Astrocyte (in vitro differentiated cells and primary cell): ENCODE measurements around the gene CTXND1. TPM values are rescaled to one million over a fixed set of nuclear protein-coding genes. Genes with fewer than 3 reads are reported as not detected.

Source experiments
- DNase-seq: peaks from one replicate; pipeline ENCODE4 v3.0.0-alpha.2; 2010; ENCODE audit warnings: low read depth
- FAIRE-seq: peaks from 2 replicates; lab custom pipeline; 2011; peaks lifted over from hg19 to GRCh38; lab: Jason Lieb, UNC
- H2AFZ ChIP-seq: 2 replicates; pipeline ENCODE4 v1.6.0; 2012; ENCODE audit warnings: low read depth, low read length, inconsistent platforms
- H3K27ac ChIP-seq: 2 replicates; pipeline ENCODE4 v1.5.1; 2011; ENCODE audit warnings: low read depth, low read length, inconsistent platforms
- H3K27me3 ChIP-seq: 2 replicates; pipeline ENCODE4 v1.6.0; 2011; ENCODE audit warnings: low read length, inconsistent platforms; ENCODE audit not compliant: insufficient read depth
- H3K36me3 ChIP-seq: 2 replicates; pipeline ENCODE4 v1.5.1; 2011; ENCODE audit warnings: low read length, inconsistent platforms; ENCODE audit not compliant: insufficient read depth
- H3K4me1 ChIP-seq: 2 replicates; pipeline ENCODE4 v1.5.1; 2011; ENCODE audit warnings: low read length, inconsistent platforms; ENCODE audit not compliant: insufficient read depth
- H3K4me2 ChIP-seq: 2 replicates; pipeline ENCODE4 v1.6.0; 2012; ENCODE audit warnings: low read length, inconsistent platforms
- H3K4me3 ChIP-seq: 2 replicates; pipeline ENCODE4 v1.5.1; 2011; ENCODE audit warnings: low read depth, mild to moderate bottlenecking, low read length, inconsistent platforms; ENCODE audit not compliant: insufficient read depth
- H3K79me2 ChIP-seq: 2 replicates; pipeline ENCODE4 v1.6.0; 2012; ENCODE audit warnings: mild to moderate bottlenecking, low read length, inconsistent platforms; ENCODE audit not compliant: insufficient read depth
- H3K9ac ChIP-seq: 2 replicates; pipeline ENCODE4 v1.6.0; 2012; ENCODE audit warnings: mild to moderate bottlenecking, low read length, inconsistent platforms
- H3K9me3 ChIP-seq: 2 replicates; pipeline ENCODE4 v1.5.1; 2012; ENCODE audit warnings: low read depth, mild to moderate bottlenecking, low read length, inconsistent platforms; ENCODE audit not compliant: insufficient read depth
- H4K20me1 ChIP-seq: 2 replicates; pipeline ENCODE4 v1.6.0; 2012; ENCODE audit warnings: low read length, inconsistent platforms; ENCODE audit not compliant: insufficient read depth
- H3K27ac Mint-ChIP-seq: one replicate; pipeline ENCODE4 v1.8.0; 2021; ENCODE audit warnings: mild to moderate bottlenecking, mixed read lengths; ENCODE audit not compliant: unreplicated experiment
- H3K27me3 Mint-ChIP-seq: one replicate; pipeline ENCODE4 v1.8.0; 2021; ENCODE audit warnings: low read depth, mixed read lengths; ENCODE audit not compliant: unreplicated experiment
- H3K36me3 Mint-ChIP-seq: one replicate; pipeline ENCODE4 v1.8.0; 2021; ENCODE audit warnings: low read depth, mixed read lengths; ENCODE audit not compliant: unreplicated experiment
- H3K4me1 Mint-ChIP-seq: one replicate; pipeline ENCODE4 v1.8.0; 2021; ENCODE audit warnings: low read depth, mixed read lengths; ENCODE audit not compliant: unreplicated experiment
- H3K4me3 Mint-ChIP-seq: one replicate; pipeline ENCODE4 v1.8.0; 2021; ENCODE audit warnings: mild to moderate bottlenecking, moderate library complexity, mixed read lengths; ENCODE audit not compliant: unreplicated experiment
- H3K9me3 Mint-ChIP-seq: one replicate; pipeline ENCODE4 v1.8.0; 2021; ENCODE audit warnings: mild to moderate bottlenecking, mixed read lengths; ENCODE audit not compliant: unreplicated experiment
- CTCF ChIP-seq: IDR thresholded peaks from 2 replicates; pipeline ENCODE4 v1.5.1; 2011; ENCODE audit warnings: low read depth, mild to moderate bottlenecking, inconsistent platforms, low read length, moderate library complexity; ENCODE audit not compliant: insufficient read depth
- EZH2 ChIP-seq: IDR thresholded peaks from 2 replicates; pipeline ENCODE4 v1.6.1; 2012; ENCODE audit warnings: mild to moderate bottlenecking, low read length, inconsistent platforms; ENCODE audit not compliant: insufficient read depth
- total RNA-seq: library from RNA; stranded (reverse); gene quantifications from 2 replicates; pipeline ENCODE4 v1.2.1, GENCODE V29; 2021

The CTXND1 gene
- total RNA-seq, 1 donor from 2014 or later: not detected

DNA sequence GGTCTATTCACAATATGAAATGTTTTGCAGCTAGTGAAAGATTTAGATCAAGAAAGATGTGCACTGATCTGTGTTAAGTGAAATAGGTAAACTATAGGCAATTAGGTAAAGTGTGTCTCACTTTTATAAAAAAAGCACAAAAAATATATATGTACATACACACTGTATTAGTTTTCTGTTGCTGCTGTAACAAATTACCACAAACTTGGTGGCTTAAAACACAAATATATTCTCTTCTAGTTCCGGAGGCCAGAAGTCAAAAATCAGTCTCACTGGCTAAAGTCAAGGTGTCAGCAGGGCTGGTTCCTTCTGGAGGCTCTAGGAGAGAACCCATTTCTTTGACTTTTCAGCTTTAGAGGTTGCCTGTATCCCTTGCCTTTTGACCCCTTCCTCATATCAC is 88.1 kb downstream of the CTXND1 start:
- H3K4me1 ChIP-seq: peaks cover 11% of the 10 kb centered on the region
- no peak for DNase-seq
- H4K20me1 ChIP-seq: no peaks in the 10 kb centered on the region
- no peaks in the 10 kb centered on the region for H3K9me3 ChIP-seq
- no peaks in the 10 kb centered on the region for H3K79me2 ChIP-seq
- Mint-ChIP-seq H3K4me3 (no peak overlapping the region), H3K4me1 (peaks cover 17% of the 10 kb centered on the region), H3K36me3 (peaks cover 28% of the 10 kb centered on the region), H3K27me3 (no peaks in the 10 kb centered on the region), H3K27ac (no peak overlapping the region), H3K9me3 (no peaks in the 10 kb centered on the region)
- no peak for FAIRE-seq
- H3K27ac ChIP-seq: no peak overlapping the region
- no peak overlapping the region for H2AFZ ChIP-seq
- TF ChIP-seq CTCF: no peak
- no peak for TF ChIP-seq EZH2
- no peak overlapping the region for H3K4me3 ChIP-seq
- H3K27me3 ChIP-seq: no peaks in the 10 kb centered on the region
- H3K9ac ChIP-seq: no peak overlapping the region
- H3K4me2 ChIP-seq: no peak overlapping the region
- no peaks in the 10 kb centered on the region for H3K36me3 ChIP-seq

DNA sequence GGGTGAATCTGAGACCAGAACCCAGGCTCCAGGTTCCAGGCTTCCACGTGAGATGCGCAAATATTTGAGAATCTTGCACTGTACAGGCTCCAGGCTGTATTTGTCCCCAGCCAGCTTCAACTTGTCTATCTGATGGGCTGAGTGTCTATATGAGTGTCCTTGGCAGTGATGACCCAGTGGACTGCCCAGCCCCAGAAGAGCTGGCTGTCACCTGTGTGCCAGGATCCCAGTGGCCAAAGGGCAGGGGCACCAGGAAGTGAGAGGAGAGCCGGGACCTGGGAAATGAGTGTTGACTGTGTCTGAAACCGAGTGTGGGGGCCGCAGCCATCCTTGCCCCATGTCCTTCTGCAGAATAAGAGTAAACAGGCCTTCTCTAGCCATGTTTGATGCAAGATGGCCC is 88.8 kb downstream of the CTXND1 start:
- H3K36me3 Mint-ChIP-seq: peaks cover 32% of the 10 kb centered on the region
- no peaks in the 10 kb centered on the region for H3K27me3 Mint-ChIP-seq
- Histone ChIP-seq H3K9ac (no peak overlapping the region), H3K79me2 (no peaks in the 10 kb centered on the region), H3K4me3 (no peak overlapping the region), H3K36me3 (no peaks in the 10 kb centered on the region), H3K9me3 (no peaks in the 10 kb centered on the region), H3K4me1 (peaks cover 11% of the 10 kb centered on the region), H2AFZ (no peak overlapping the region), H4K20me1 (no peaks in the 10 kb centered on the region), H3K27ac (no peak overlapping the region), H3K4me2 (no peak overlapping the region), H3K27me3 (no peaks in the 10 kb centered on the region)
- H3K4me3 Mint-ChIP-seq: no peak overlapping the region
- TF ChIP-seq EZH2: no peak
- TF ChIP-seq CTCF: no peak
- no peak for FAIRE-seq
- no peak for DNase-seq
- H3K9me3 Mint-ChIP-seq: no peaks in the 10 kb centered on the region
- H3K4me1 Mint-ChIP-seq: peaks cover 17% of the 10 kb centered on the region
- no peak overlapping the region for H3K27ac Mint-ChIP-seq

DNA sequence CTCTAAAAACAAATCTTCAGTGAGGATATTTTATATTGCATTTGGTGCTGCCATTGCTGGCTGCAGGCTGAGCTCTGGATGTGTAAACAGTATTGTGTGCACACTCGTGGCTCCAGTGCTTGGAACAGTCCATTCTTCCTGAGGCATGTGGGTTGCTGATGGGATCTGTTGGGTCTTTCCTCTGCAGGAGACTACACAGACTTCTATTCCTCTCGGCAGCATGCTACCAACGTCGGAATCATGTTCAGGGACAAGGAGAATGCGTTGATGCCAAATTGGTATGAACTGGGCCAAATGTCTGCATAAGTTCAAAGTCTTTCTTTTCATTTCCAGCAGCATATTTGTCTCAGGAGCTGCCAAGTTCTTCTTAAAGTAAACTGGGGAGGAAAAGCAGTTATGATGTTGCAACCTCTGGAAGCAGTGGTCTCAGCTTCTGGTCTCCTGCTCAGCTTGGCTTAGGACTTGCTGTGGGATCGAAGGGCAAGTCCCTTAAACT is 89.9 kb downstream of the CTXND1 start:
- H3K4me1 ChIP-seq: peaks cover 11% of the 10 kb centered on the region
- H3K27me3 ChIP-seq: no peaks in the 10 kb centered on the region
- H3K9me3 ChIP-seq: no peaks in the 10 kb centered on the region
- no peaks in the 10 kb centered on the region for H3K27me3 Mint-ChIP-seq
- H3K4me1 Mint-ChIP-seq: peaks cover 17% of the 10 kb centered on the region
- no peaks in the 10 kb centered on the region for H4K20me1 ChIP-seq
- no peaks in the 10 kb centered on the region for H3K79me2 ChIP-seq
- no peak overlapping the region for H3K27ac ChIP-seq
- TF ChIP-seq CTCF: no peak
- TF ChIP-seq EZH2: no peak
- no peak overlapping the region for H3K27ac Mint-ChIP-seq
- FAIRE-seq: no peak
- H3K9me3 Mint-ChIP-seq: no peaks in the 10 kb centered on the region
- H3K36me3 ChIP-seq: no peaks in the 10 kb centered on the region
- no peak overlapping the region for H2AFZ ChIP-seq
- no peak for DNase-seq
- no peak overlapping the region for H3K4me2 ChIP-seq
- no peak overlapping the region for H3K4me3 Mint-ChIP-seq
- H3K36me3 Mint-ChIP-seq: peaks cover 33% of the 10 kb centered on the region
- no peak overlapping the region for H3K9ac ChIP-seq
- no peak overlapping the region for H3K4me3 ChIP-seq
